IPS-18c (cell line): ENCODE measurements around the gene ODAD2.
"Not testable (repeated sequence)": the region's sequence is repeated elsewhere in the genome, so short reads cannot be mapped to it uniquely, and the experiment has no call there.

ENCODE experiments used
- H3K4me3 ChIP-seq: 2 replicates; pipeline ENCODE4 v1.7.0; 2013; ENCODE audit warnings: low read depth, mild to moderate bottlenecking, low read length, moderate library complexity; ENCODE audit not compliant: insufficient read depth
- H3K9me3 ChIP-seq: one replicate; pipeline ENCODE4 v1.6.1; 2013; ENCODE audit warnings: mild to moderate bottlenecking, low read length, moderate library complexity; ENCODE audit not compliant: control insufficient read depth, insufficient read depth

Gene ODAD2

GRCh38 chr10:27986821-27987220 is 12.1 kb downstream of the ODAD2 start:
- Histone ChIP-seq H3K9me3 (no peaks in the 10 kb centered on the region), H3K4me3 (no peak overlapping the region)

DNA sequence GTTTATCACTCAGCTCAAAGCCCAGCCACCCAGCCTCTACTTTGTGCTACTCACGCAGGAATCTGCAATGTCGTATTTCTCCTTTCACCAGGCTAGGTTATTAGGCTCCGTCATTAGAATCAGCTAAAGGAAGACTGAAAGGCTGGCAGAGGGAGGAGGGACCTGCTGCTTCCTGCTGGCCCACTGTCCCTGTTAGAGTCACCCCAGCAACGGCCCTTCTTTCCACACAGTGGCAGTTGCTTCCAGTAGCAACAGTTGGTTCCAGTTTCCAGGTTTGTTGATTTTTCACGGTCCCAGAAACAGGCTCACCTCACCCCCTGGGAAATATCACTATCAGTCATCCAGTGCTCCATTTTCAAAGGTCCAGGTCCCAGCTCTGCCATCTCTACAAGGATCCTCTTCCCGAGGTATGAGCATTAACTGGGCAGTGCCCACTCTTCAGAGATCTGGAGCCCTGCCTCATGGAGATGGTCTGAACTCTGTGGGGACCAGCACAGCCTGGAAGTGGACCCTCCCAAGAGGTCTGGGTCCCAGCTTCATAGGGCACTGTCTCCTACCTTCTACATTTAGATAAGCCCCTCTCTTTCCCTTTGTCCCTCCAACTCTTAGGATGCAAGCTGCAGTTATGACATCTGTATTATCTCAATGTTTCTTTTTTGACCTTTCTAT is 15.9 kb downstream of the ODAD2 start:
- no peaks in the 10 kb centered on the region for H3K9me3 ChIP-seq
- no peak overlapping the region for H3K4me3 ChIP-seq

- Histone ChIP-seq H3K4me3 (no peak overlapping the region), H3K9me3 (no peaks in the 10 kb centered on the region)
Measured at GRCh38 chr10:27981744-27982143, 17.1 kb downstream of the ODAD2 start.

- H3K4me3 ChIP-seq, H3K9me3 ChIP-seq: not testable (repeated sequence)
Measured at GRCh38 chr10:27970795-27971194, 28.1 kb downstream of the ODAD2 start.

- not testable (repeated sequence) for H3K9me3 ChIP-seq, H3K4me3 ChIP-seq
Measured at GRCh38 chr10:27969931-27970330, 28.9 kb downstream of the ODAD2 start.

DNA sequence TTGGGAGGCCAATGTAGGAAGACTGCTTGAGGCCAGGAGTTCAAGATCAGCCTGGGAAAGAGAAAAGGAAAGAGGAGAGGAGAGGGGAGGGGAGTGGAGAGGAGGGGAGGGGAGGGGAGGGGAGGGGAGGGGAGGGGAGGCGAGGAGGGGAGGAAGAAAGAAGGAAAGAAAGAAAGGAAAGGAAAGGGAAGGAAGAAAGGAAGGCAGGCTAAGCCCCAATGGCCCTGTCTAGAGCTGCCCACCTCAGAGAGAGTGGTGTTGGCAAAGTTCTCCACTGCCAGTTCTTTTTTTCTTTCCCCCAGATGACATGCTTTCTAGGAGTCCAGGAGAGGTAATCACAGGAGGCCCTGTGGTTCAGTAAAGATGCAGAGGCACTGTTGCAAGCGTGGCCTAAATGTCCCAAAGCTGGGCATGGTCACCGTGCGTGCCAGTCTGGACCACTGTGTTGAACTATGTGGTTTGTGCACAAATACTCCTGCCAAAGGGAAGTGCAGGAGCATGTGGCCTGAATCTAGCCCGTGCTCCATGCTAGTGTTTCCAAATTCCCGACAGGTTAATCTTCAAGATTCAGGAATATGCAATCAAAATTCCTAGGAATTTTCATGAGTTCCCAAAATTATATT is 39.7 kb downstream of the ODAD2 start:
- Histone ChIP-seq H3K4me3 (no peak overlapping the region), H3K9me3 (no peaks in the 10 kb centered on the region)

- not testable (repeated sequence) for H3K4me3 ChIP-seq, H3K9me3 ChIP-seq
Measured at GRCh38 chr10:27958383-27958782, 40.5 kb downstream of the ODAD2 start.

DNA sequence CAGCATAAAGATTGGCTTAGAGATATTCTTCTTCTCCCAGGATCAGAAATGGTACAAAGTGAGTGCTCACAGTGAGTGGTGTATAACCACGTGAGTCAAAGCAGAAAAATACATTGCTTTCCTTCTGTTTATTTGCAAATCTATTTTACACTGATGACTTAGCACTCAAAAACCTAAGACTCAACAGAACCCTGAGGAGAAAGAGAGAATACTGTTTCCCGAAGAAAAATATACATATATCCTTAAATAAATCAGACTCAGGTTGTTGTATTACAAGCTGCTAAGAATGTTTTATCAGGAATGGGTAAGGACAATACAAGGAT is 48.7 kb downstream of the ODAD2 start:
- no peak overlapping the region for H3K4me3 ChIP-seq

DNA sequence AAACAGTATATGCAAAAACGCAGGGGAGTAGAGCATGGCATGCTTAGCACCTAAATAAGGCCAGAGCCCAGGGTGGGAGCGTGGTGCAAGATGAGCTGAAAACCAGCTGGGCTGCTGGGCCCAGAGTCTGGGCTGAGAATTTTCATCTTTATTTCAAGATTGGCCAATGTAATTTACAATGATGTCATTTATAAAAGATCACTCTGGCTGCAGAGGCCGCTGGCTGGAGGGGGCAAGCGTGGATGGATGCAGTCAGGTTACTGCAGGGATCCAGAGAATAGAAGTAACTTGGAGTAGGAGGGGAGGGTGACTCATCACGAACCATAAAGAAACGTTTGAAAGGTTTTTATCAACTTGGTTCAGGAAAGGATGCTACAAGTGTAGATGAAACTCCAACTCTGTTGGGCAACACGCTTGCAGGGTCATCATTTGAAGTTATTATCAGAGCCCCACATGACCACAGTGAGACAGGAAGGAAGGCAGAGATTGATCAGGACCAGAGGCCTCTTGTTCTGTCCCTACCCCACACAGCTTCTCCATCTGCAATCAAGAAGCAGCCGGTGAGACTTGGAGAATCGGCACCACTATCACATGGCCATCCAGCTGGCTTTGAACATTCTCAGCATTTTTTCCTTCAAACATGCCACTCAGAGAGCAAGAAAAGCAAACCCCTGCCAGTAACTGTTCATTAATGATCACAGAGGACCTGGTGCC is 49.2 kb downstream of the ODAD2 start:
- no peak overlapping the region for H3K4me3 ChIP-seq
- H3K9me3 ChIP-seq = peaks cover 2% of the 10 kb centered on the region

More for the DNA sequence above, 48.7 kb downstream of the ODAD2 start:
- peaks cover 2% of the 10 kb centered on the region for H3K9me3 ChIP-seq

- no peak overlapping the region for H3K4me3 ChIP-seq
Measured at GRCh38 chr10:27948186-27948585, 50.7 kb downstream of the ODAD2 start.

GRCh38 chr10:27947540-27947939 is 51.3 kb downstream of the ODAD2 start:
- Histone ChIP-seq H3K4me3 (no peak overlapping the region), H3K9me3 (peaks cover 2% of the 10 kb centered on the region)

More at GRCh38 chr10:27948186-27948585, 50.7 kb downstream of the ODAD2 start:
- peaks cover 2% of the 10 kb centered on the region for H3K9me3 ChIP-seq

DNA sequence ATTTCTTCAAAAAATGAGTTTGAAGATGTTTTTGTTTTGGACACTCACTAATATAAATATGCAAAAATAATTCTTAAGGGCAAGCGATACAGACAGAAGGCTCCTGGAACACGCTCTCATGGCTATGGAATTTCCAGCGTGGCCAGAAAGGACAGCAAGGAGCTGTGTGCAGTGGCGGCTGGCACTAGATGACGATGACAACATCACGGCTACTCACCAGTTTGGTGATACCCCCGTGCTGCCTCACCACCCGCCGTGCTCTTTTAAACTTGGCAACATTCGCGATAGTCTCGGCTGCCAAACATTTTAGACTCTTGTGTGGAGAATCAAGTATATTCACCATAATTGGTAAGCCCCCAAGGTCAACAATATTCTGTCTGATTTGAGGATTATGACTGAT is 54.9 kb downstream of the ODAD2 start:
- H3K9me3 ChIP-seq = no peaks in the 10 kb centered on the region
- no peak overlapping the region for H3K4me3 ChIP-seq

DNA sequence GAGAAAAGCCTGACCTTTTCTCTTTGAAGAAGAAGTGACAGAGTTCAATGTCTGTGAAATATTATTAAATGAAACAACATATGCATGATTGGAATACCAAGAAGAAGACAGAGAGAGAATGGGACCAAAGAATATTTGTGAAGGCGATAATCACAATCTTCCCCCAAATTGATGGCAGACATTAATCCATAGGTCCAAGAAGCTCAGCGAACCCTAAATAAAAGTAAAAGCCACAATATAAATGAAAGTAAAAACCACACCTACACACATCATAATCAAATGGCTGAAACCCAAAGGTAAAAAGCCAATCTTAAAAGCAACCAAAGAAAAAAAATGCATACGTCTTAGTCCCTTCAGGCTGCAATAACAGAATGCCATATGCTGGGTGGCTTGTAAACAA is 84.0 kb downstream of the ODAD2 start:
- Histone ChIP-seq H3K4me3 (no peak overlapping the region), H3K9me3 (no peaks in the 10 kb centered on the region)

GRCh38 chr10:27912231-27912630 is 86.6 kb downstream of the ODAD2 start:
- H3K4me3 ChIP-seq = no peak overlapping the region
- H3K9me3 ChIP-seq = no peaks in the 10 kb centered on the region

DNA sequence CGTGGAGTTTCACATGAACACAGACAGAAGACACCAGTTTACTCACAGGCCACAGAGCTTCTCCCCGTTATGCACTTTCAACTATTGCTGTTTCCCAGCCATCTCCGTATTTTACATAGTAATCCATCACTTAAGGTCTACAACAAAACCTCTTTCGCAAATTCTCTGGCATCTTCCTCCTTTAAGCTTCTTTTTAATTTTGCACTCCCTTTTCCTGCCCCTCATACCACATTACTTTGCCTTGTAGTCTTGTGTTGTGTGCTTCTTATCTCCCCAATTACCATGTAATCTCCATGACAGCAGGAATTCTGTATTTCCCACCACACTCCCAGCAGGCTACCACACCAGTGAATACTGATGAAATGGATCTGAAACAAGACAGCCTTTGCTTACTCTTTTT is 87.3 kb downstream of the ODAD2 start:
- Histone ChIP-seq H3K4me3 (no peak overlapping the region), H3K9me3 (no peaks in the 10 kb centered on the region)

- Histone ChIP-seq H3K9me3 (no peaks in the 10 kb centered on the region), H3K4me3 (no peak overlapping the region)
Measured at GRCh38 chr10:27911011-27911410, 87.9 kb downstream of the ODAD2 start.

DNA sequence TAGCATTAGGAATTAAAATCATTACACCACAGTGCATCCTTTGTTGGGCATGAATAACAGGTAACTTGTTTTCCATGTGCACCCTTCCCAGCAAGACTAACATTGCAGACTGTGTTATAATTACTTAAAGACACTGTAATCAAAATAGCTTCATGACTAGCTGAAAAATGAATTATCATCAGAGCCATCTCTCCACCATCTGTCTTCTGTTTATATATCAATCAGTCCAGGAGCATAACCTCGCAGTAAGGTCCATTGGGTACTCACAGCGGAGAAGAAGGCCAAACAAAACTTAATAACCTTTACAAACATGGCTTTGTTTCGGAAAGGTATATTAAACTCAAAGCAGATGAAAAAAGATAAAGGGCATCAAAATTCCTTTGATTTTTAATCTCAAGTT is 90.6 kb downstream of the ODAD2 start:
- H3K9me3 ChIP-seq = no peaks in the 10 kb centered on the region

GRCh38 chr10:27899485-27899884 is 99.4 kb downstream of the ODAD2 start:
- not testable (repeated sequence) for H3K4me3 ChIP-seq, H3K9me3 ChIP-seq

More for the DNA sequence above, 90.6 kb downstream of the ODAD2 start:
- H3K4me3 ChIP-seq = no peak overlapping the region
